Upper lobe of left lung (tissue), 6 donors: ENCODE data around the gene PRKCE. TPM values are rescaled to one million over a fixed set of nuclear protein-coding genes. Genes with fewer than 3 reads are reported as not detected.

Experiments
- ATAC-seq, 2 donors: fragments of 200-7000 bp; cut with Tn5 transposase; one replicate each; pipeline ENCODE4 v1.9.1; 2022; ENCODE audit warnings: mild to moderate bottlenecking in 2 of 2, moderate library complexity in 2 of 2; ENCODE audit not compliant: low FRiP score in 2 of 2
- DNase-seq, 2 donors: peaks; one replicate each; pipeline ENCODE4 v3.0.0-alpha.2; 2019 to 2020
- H3K27ac ChIP-seq, 4 donors: fragments of 200-600 bp; sonication (generic); one replicate each; pipeline ENCODE4 v1.5.1; 2016 to 2019
- H3K27me3 ChIP-seq, 4 donors: fragments of 200-600 bp; sonication (generic); one replicate each; pipeline ENCODE4 v1.5.1; 2017 to 2019
- H3K36me3 ChIP-seq, 4 donors: fragments of 200-600 bp; sonication (generic); one replicate each; pipeline ENCODE4 v1.5.1; 2016 to 2019
- H3K4me1 ChIP-seq, 4 donors: fragments of 200-600 bp; sonication (generic); one replicate each; pipeline ENCODE4 v1.5.1; 2018 to 2019
- H3K4me3 ChIP-seq, 4 donors: fragments of 200-600 bp; sonication (generic); one replicate each; pipeline ENCODE4 v1.5.1; 2017 to 2019; ENCODE audit warnings: mild to moderate bottlenecking in 2 of 4, moderate library complexity in 1 of 4
- H3K9me3 ChIP-seq, 4 donors: fragments of 200-600 bp; sonication (generic); one replicate each; pipeline ENCODE4 v1.5.1; 2018 to 2019
- EP300 ChIP-seq, 4 donors: sonication (generic); formaldehyde crosslinking; IDR thresholded peaks; one replicate each; pipeline ENCODE4 v1.5.1; 2017; ENCODE audit warnings: antibody characterized with exemption in 4 of 4, control low read depth in 2 of 4
- POLR2A ChIP-seq, 4 donors: fragments of 450-650 bp; IDR thresholded peaks; one replicate each; pipeline ENCODE4 v1.5.1; 2016 to 2017; ENCODE audit warnings: antibody characterized with exemption in 4 of 4, mild to moderate bottlenecking in 2 of 4
- POLR2AphosphoS5 ChIP-seq, 2 donors: sonication (generic); formaldehyde crosslinking; IDR thresholded peaks; one replicate each; pipeline ENCODE4 v1.5.1; 2017; ENCODE audit warnings: antibody characterized with exemption in 2 of 2
- WGBS, 2 donors: methylation state at CpG; one replicate each; pipeline ENCODE4 v1.1.5; 2017 to 2018; 5-methylcytosine and 5-hydroxymethylcytosine counted together
- total RNA-seq, 6 donors: library from RNA; depleted of rRNA in 4 of 6; stranded (reverse); fragments of >200 nt in 4 of 6; gene quantifications; one replicate each; pipeline versions ENCODE4 v1.1.0 to v1.2.1, GENCODE V29; 2016 to 2021
- TF ChIP-seq, protein P1 (sequence below), 6 experiments: fragments of 450-650 bp in 4 of 6; fragments of 200-600 bp in 2 of 6; sonication (generic) in 2 of 6; IDR thresholded peaks; one replicate each; pipeline ENCODE4 v1.5.1; 2016 to 2019; ENCODE audit warnings: antibody characterized with exemption in 6 of 6
- donor health status: DM: no; HTN: no; CAD: no; lungs with moderate emphysema.
- donor health status: DM: no; HTN: yes; CAD: no; lungs with severe emphysema.

Gene PRKCE
- total RNA-seq, 6 donors from 2014 or later, result 54.9 to 124 (median 75.6) TPM

- Histone ChIP-seq H3K36me3 (no peaks in the 10 kb centered on the region), H3K27me3 (no peaks in the 10 kb centered on the region), H3K4me1 (peaks cover 0 to 9% (median 3%) of the 10 kb centered on the region in 4 donors), H3K4me3 (no peak overlapping the region), H3K9me3 (no peaks in the 10 kb centered on the region), H3K27ac (no peak overlapping the region)
- WGBS, 2 donors, result 80 to 85% methylated on average over 2 of the region's 2 CpGs
- ATAC-seq, result no peak
- no peak for DNase-seq
- no peak for TF ChIP-seq POLR2A (IDR thresholded peaks at IDR 0.05)
- no peak for TF ChIP-seq EP300 (IDR thresholded peaks at IDR 0.05)
- TF ChIP-seq, protein P1, sequence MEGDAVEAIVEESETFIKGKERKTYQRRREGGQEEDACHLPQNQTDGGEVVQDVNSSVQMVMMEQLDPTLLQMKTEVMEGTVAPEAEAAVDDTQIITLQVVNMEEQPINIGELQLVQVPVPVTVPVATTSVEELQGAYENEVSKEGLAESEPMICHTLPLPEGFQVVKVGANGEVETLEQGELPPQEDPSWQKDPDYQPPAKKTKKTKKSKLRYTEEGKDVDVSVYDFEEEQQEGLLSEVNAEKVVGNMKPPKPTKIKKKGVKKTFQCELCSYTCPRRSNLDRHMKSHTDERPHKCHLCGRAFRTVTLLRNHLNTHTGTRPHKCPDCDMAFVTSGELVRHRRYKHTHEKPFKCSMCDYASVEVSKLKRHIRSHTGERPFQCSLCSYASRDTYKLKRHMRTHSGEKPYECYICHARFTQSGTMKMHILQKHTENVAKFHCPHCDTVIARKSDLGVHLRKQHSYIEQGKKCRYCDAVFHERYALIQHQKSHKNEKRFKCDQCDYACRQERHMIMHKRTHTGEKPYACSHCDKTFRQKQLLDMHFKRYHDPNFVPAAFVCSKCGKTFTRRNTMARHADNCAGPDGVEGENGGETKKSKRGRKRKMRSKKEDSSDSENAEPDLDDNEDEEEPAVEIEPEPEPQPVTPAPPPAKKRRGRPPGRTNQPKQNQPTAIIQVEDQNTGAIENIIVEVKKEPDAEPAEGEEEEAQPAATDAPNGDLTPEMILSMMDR (IDR thresholded peaks at IDR 0.05), result no peak
- no peak for TF ChIP-seq POLR2AphosphoS5 (IDR thresholded peaks at IDR 0.05)
Observed at GRCh38 chr2:45732436-45732835, 81.0 kb downstream of the PRKCE start.

- Histone ChIP-seq H3K9me3 (no peaks in the 10 kb centered on the region), H3K4me1 (peaks cover 0 to 12% (median 5%) of the 10 kb centered on the region in 4 donors), H3K27me3 (no peaks in the 10 kb centered on the region), H3K27ac (no peak overlapping the region), H3K4me3 (no peak overlapping the region), H3K36me3 (no peaks in the 10 kb centered on the region)
- no peak for TF ChIP-seq EP300 (IDR thresholded peaks at IDR 0.05)
- TF ChIP-seq, protein P1 (IDR thresholded peaks at IDR 0.05), result no peak
- TF ChIP-seq POLR2AphosphoS5 (IDR thresholded peaks at IDR 0.05), result no peak
- no peak for TF ChIP-seq POLR2A (IDR thresholded peaks at IDR 0.05)
- ATAC-seq, result no peak
- no peak for DNase-seq
- 82 to 86% methylated on average over 3 of the region's 3 CpGs for WGBS, 2 donors
Observed at GRCh38 chr2:45732946-45733345, 81.5 kb downstream of the PRKCE start.

DNA sequence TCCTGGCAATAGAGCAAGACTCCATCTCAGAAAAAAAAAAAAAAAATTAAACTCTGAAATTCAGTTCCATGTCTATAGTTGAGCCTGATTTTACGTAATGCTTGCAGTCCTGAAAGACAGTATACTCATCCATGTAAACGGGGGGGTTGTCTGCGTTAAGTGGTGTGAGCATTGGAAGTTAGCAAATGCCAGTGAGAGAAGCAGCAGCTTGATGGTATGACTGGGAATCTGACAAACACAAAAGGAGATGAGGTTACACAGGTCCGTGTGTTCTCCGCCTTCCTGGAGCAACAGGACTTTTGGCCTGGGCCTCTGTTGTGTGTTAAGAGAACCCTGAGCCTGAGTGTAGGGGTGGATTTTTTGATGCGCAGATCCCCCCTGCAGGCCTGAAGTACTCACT, 82.9 kb downstream of the PRKCE start:
- no peak overlapping the region for H3K4me3 ChIP-seq
- H3K27ac ChIP-seq, result no peak overlapping the region
- no peaks in the 10 kb centered on the region for H3K9me3 ChIP-seq
- H3K27me3 ChIP-seq, result no peaks in the 10 kb centered on the region
- DNase-seq (no peak), ATAC-seq (no peak)
- WGBS, 2 donors, result 98 to 99% methylated on average over 4 to 6 of the region's 6 CpGs
- H3K36me3 ChIP-seq, result no peaks in the 10 kb centered on the region
- peaks cover 0 to 13% (median 7%) of the 10 kb centered on the region in 4 donors for H3K4me1 ChIP-seq
- TF ChIP-seq POLR2AphosphoS5 (IDR thresholded peaks at IDR 0.05), result no peak

GRCh38 chr2:45734952-45735351, 83.5 kb downstream of the PRKCE start:
- no peaks in the 10 kb centered on the region for H3K27me3 ChIP-seq
- no peak overlapping the region for H3K27ac ChIP-seq
- DNase-seq, result no peak
- WGBS, 2 donors, result 83 to 87% methylated on average over 6 of the region's 6 CpGs
- no peak for ATAC-seq
- peaks cover 0 to 13% (median 7%) of the 10 kb centered on the region in 4 donors for H3K4me1 ChIP-seq
- no peaks in the 10 kb centered on the region for H3K36me3 ChIP-seq
- no peaks in the 10 kb centered on the region for H3K9me3 ChIP-seq
- TF ChIP-seq, protein P1 (IDR thresholded peaks at IDR 0.05), result no peak
- TF ChIP-seq EP300 (IDR thresholded peaks at IDR 0.05), result no peak
- no peak for TF ChIP-seq POLR2A (IDR thresholded peaks at IDR 0.05)
- H3K4me3 ChIP-seq, result no peak overlapping the region

DNA sequence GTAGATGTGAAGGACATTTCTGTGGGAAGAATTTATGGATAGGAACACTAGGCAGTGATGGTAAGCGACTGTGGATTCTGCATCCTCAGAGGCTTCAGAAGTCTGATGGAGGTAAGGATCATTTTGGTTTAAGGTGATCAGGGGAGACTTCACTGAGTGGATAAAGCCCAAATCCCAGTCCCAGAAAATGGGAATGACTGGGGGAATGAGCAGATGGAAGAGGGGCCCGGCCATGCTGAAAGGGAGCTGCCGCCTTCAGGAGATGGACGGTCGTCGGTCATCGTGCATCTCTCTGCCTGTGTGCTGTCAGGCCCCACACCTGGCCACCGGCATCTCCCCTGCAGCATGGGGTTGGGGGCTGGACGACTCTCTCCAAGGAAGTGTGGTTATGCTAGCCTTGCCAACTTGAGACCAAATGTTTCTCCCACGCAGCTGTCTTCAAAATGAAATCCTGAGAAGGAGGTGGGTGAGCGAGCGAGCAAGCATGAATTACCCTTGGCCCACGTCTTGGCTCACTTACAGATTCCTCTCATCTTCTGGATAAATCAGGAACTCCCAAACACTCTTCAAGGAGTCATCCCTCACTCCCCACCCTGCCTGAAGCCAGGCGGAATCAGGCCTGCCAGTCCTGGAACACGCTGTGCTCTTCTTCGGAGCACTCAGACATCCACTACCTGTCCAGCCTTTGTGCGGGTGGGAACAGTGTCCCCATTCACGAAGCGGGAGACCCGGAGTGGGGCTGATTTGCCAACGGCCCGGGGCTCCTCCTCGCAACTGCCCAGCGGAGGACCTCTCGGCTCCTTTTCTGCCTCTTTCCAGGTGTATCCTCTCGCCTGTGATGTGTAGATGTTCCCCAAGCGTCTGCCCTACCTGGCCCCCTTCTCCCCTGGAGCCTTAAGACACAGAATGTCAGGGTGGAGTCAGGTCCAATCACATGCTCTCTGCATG, 85.6 kb downstream of the PRKCE start:
- H3K27ac ChIP-seq, result no peak overlapping the region
- no peaks in the 10 kb centered on the region for H3K36me3 ChIP-seq
- ATAC-seq (peak in 1 of 2 donors; percentile 14), DNase-seq (peak in 1 of 2 donors; percentile 43)
- H3K4me3 ChIP-seq, result no peak overlapping the region
- H3K27me3 ChIP-seq, result no peaks in the 10 kb centered on the region
- WGBS, 2 donors, result 92 to 95% methylated on average over 27 of the region's 27 CpGs
- TF ChIP-seq, protein P1 (IDR thresholded peaks at IDR 0.05), result no peak
- no peak for TF ChIP-seq POLR2AphosphoS5 (IDR thresholded peaks at IDR 0.05)
- TF ChIP-seq EP300 (IDR thresholded peaks at IDR 0.05), result no peak
- TF ChIP-seq POLR2A (IDR thresholded peaks at IDR 0.05), result no peak
- no peaks in the 10 kb centered on the region for H3K9me3 ChIP-seq
- H3K4me1 ChIP-seq, result peaks cover 4 to 23% (median 8%) of the 10 kb centered on the region in 4 donors
